Measurements from ENCODE around the gene RTRAF.

RTRAF gene

DNA sequence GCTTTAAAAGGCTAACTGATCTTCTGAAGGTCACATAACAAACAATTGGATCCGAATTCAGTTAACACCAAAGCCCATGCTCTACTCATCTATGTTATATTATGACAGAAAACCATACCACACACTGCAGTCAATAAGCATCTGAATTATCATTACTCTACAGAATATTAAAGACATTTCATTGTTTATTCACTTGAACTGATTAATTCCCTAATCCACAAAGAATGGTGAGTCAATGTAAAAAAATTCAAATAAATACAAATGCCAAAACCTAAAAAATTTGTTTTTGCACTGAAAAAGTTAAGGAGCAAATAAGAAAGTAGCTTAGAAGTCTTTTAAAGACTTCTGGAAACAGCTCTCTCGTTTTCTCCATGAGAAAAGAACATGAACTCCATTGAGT, 65.8 kb downstream of the RTRAF start:
- Mint-ChIP-seq H3K9me3 (no peaks in the 10 kb centered on the region), H3K4me1 (no peaks in the 10 kb centered on the region), H3K4me3 (no peak overlapping the region), H3K27ac (no peak overlapping the region), H3K27me3 (peaks cover 8% of the 10 kb centered on the region), H3K36me3 (no peaks in the 10 kb centered on the region)
- no peak for ATAC-seq (ENCODE audit: low read depth)
- DNase-seq (ENCODE audit: low spot score in 2 of 2), result no peak

DNA sequence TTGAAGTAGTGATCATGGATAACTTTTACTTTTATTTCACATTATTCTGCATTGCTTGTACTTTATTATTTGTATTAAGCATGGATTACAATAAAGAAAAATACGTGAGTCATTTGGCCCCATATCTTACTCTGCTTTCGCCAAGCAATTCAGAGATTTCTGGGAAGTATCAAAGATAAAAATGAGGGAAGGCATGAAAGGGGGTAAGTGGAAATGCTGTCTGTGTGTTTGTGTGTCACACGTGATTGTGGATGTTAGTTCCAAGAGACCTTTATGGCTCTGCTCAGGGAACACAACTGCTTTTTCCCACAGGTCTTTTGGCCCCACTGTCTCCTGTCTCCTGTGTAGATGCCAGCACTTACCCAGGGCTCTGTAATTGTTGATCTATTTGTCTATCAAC, 69.0 kb downstream of the RTRAF start:
- ATAC-seq (ENCODE audit: low read depth) (no peak), DNase-seq (ENCODE audit: low spot score in 2 of 2) (no peak)
- peaks cover 16% of the 10 kb centered on the region for H3K27me3 Mint-ChIP-seq
- H3K4me3 Mint-ChIP-seq, result no peak overlapping the region
- no peaks in the 10 kb centered on the region for H3K4me1 Mint-ChIP-seq
- H3K9me3 Mint-ChIP-seq, result no peaks in the 10 kb centered on the region
- no peak overlapping the region for H3K27ac Mint-ChIP-seq
- H3K36me3 Mint-ChIP-seq, result no peaks in the 10 kb centered on the region

DNA sequence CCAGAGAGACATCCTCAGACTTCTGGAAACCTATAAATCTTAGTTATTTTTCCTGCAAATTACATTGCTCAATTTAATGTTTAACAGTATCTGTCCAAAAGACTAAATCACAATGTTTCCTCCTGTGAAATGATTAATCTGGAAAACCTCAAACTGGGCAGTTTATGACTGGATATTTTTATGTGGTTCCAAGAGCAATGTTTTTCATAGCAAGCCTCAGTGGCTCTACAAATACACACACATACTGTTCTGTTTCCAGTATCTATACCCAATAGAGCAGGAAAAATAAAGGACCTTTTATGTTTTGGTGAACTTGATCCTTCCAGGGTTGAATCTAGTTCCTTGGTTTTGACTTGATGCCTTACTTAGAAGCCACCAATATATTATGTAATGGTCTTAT, 70.3 kb downstream of the RTRAF start:
- Mint-ChIP-seq H3K27ac (no peak overlapping the region), H3K9me3 (no peaks in the 10 kb centered on the region), H3K36me3 (no peaks in the 10 kb centered on the region), H3K4me3 (no peak overlapping the region), H3K4me1 (no peaks in the 10 kb centered on the region), H3K27me3 (peaks cover 12% of the 10 kb centered on the region)
- ATAC-seq (ENCODE audit: low read depth) (no peak), DNase-seq (ENCODE audit: low spot score in 2 of 2) (no peak)

DNA sequence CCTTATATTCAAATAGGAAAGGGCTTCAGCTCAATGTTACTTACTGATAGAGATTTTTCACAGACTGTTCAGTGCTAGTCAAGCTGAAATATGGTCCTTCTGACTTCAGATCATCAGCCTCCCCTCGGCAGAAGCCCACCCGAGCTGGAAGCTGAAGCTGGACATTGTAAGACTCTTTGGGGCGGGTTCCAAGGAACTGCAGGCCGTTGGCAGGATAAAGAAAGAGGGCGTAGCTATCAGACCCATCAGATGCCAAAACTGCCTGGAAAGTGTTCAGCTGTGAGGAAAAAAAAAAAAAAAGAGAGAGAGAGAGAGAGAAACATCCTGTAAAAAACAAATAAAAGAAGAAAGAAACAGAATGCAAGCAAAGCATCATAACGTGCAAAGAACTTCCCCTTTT, 70.7 kb downstream of the RTRAF start:
- H3K4me1 Mint-ChIP-seq, result no peaks in the 10 kb centered on the region
- DNase-seq (ENCODE audit: low spot score in 2 of 2) (no peak), ATAC-seq (ENCODE audit: low read depth) (no peak)
- H3K9me3 Mint-ChIP-seq, result no peaks in the 10 kb centered on the region
- H3K27me3 Mint-ChIP-seq, result peaks cover 9% of the 10 kb centered on the region
- H3K27ac Mint-ChIP-seq, result no peak overlapping the region
- no peak overlapping the region for H3K4me3 Mint-ChIP-seq
- no peaks in the 10 kb centered on the region for H3K36me3 Mint-ChIP-seq

Data from memory B cell (primary cell).